LNCaP clone FGC (cell line): ENCODE measurements around the gene MAP2K6.

Experiments used
- DNase-seq: peaks from one replicate; pipeline ENCODE4 v3.0.0-alpha.2; 2011; ENCODE audit warnings: low read depth
- H3K4me3 ChIP-seq: 2 replicates; pipeline ENCODE4 v1.5.1; 2011; ENCODE audit warnings: mild to moderate bottlenecking, low read depth, low read length, control low read depth
- TF ChIP-seq, protein P1 (sequence below): IDR thresholded peaks from 2 replicates; pipeline ENCODE4 v1.5.1; 2012; ENCODE audit warnings: mild to moderate bottlenecking; ENCODE audit not compliant: control insufficient read depth, insufficient read depth; ENCODE audit errors: extremely low read depth

Gene MAP2K6

DNA sequence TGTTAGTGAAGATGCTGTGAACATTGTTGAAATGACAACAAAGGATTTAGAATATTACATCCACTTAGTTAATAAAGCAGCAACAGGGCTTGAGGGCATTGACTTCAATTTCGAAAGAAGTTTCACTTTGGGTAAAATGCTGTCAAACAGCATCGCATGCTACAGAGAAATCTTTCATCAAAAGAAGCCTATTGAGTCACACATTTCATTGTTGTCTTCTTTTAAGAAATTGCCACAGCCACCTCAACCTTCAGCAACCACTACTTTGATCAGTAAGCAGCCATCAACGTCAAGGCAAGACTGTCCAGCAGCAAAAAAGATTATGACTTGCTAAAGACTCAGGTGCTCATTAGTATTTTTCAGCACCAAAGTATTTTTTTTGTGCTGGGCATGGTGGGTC, 13.2 kb upstream of the MAP2K6 start:
- H3K4me3 ChIP-seq, result no peak overlapping the region
- no peak for DNase-seq
- TF ChIP-seq, protein P1, sequence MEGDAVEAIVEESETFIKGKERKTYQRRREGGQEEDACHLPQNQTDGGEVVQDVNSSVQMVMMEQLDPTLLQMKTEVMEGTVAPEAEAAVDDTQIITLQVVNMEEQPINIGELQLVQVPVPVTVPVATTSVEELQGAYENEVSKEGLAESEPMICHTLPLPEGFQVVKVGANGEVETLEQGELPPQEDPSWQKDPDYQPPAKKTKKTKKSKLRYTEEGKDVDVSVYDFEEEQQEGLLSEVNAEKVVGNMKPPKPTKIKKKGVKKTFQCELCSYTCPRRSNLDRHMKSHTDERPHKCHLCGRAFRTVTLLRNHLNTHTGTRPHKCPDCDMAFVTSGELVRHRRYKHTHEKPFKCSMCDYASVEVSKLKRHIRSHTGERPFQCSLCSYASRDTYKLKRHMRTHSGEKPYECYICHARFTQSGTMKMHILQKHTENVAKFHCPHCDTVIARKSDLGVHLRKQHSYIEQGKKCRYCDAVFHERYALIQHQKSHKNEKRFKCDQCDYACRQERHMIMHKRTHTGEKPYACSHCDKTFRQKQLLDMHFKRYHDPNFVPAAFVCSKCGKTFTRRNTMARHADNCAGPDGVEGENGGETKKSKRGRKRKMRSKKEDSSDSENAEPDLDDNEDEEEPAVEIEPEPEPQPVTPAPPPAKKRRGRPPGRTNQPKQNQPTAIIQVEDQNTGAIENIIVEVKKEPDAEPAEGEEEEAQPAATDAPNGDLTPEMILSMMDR, result no peak

DNA sequence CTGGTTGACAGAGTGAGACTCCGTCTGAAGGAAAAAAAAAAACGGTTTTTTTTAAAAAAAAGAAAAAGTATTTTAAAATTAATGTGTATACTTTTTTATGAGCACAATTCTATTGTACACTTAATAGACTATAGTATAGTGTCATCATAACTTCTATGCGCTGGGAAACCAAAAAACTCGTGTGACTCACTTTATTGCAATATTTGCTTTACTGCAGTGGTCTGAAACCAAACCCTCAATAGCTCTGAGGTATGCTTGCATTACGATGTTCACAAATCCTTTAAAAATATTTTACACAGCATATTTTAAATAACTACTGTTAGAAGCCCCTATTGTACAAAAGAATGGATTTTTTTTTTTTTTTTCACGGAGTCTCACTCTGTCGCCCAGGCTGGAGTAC, 12.4 kb upstream of the MAP2K6 start:
- no peak for DNase-seq
- TF ChIP-seq, protein P1, result no peak
- H3K4me3 ChIP-seq, result no peak overlapping the region

DNA sequence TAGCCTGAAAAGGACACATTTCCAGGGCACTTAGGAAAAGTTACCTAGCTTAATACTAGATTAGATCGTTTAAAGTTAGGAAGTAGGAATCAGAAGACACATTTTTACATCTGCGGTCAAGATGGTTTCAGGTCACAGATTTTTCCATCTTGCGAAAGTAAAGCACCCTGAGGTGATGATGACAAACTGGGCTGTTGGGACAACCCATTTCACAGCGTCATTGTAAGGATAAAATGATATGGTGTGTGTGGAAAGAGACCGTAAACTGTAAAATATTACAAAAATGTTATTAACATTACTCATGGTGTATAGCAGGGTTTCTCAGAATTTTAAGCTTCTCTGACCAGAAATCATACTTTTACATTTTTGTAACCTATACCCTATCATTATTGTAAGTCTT, 10.1 kb upstream of the MAP2K6 start:
- no peak for DNase-seq
- H3K4me3 ChIP-seq, result no peak overlapping the region
- TF ChIP-seq, protein P1, result no peak

DNA sequence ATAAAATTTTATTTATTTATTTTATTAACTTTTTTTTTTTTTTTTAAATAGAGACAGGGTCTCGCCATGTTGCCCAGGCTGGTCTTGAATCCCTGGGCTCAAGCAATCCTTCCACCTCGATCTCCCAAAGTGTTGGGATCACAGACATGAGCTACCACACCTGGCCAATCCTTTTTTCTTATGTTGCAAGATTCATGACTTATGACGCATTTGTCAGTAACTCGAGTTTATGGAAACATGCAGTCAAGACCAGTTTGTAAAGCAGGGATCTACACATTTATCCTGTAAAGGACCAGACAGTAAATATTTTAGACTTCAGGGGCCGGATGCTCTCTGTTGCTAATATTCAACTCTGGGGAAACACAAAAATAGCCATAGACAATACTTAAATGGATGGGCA, 9.4 kb upstream of the MAP2K6 start:
- TF ChIP-seq, protein P1, result no peak
- no peak overlapping the region for H3K4me3 ChIP-seq
- DNase-seq, result no peak

DNA sequence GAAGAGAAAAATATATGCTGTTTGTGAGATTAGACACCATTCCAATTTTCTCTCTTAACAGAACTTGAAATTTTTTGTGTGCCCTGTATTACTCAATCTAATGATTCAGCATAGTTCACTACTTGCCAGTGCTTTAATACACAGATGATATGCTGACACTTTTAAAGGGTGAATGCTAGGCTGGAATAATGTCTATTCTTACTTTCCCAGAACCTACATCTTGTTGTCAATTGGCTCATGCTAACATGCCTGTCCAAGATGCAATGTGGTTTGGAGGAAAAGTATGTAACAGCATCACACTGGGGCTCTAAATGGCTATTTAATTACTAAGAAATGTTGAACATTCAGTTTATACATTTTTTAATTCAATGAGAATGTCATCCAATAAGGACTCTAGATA, 7.6 kb upstream of the MAP2K6 start:
- DNase-seq, result no peak
- no peak overlapping the region for H3K4me3 ChIP-seq
- TF ChIP-seq, protein P1, result no peak

DNA sequence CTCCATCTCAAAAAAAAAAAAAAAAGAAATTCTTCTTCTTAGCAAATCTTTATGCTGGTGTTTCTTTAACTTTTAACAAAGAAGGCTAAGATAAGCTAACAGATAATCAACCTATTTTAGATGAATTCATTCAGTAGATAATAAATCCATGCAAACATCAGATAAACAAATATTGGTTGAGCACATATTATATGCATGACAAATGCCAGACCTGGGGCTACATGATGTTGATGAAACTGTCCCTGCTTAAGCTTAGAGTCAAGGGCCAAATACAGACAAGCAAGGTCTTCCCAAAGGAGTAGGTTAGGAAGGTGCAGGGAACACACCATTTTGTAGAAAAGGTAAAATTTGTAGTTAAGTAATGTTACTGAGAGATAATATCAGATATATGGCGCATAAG, 6.7 kb upstream of the MAP2K6 start:
- no peak for DNase-seq
- no peak overlapping the region for H3K4me3 ChIP-seq

DNA sequence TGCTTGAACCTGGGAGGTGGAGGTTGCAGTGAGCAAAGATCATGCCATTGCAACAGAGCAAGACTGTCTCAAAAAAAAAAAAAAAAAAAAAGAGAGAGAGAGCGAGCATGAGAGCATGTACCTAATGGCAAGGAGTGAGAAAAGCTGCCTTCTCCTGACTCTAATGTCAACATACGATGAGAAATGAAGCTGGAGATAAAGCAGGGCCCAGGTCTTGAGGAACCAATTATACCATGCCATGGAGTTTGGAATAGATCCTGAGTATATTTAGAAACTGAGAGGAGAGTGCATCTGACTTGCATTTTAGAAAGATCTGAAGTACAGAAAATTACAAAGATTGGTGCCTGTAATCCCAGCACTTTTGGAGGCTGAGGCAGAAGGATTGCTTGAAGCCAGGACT, 3.8 kb upstream of the MAP2K6 start:
- no peak overlapping the region for H3K4me3 ChIP-seq
- DNase-seq, result no peak
- TF ChIP-seq, protein P1, result no peak

More for the DNA sequence above, 6.7 kb upstream of the MAP2K6 start:
- TF ChIP-seq, protein P1, result no peak
